ENCODE results near the gene NRBF2. TPM values are rescaled to one million over a fixed set of nuclear protein-coding genes. Genes with fewer than 3 reads are reported as not detected.
"Not testable (repeated sequence)": the region's sequence is repeated elsewhere in the genome, so short reads cannot be mapped to it uniquely, and the experiment has no call there.

NRBF2 gene
- total RNA-seq = 10 to 100 TPM; 21.3 to 26.9 TPM

- H3K4me3 Mint-ChIP-seq = peak within 1 kb of the TSS; percentile 83
- H3K36me3 Mint-ChIP-seq (ENCODE audit: low read depth) = peaks cover 11% of the 10 kb centered on the region
- peak; percentile 97 for DNase-seq
- peaks cover 4% of the 10 kb centered on the region for H3K27me3 Mint-ChIP-seq
- ChIA-PET POLR2A (interaction anchor here (1.0 kb wide), 1 partner anchor 39 kb away, joined by 4 read pairs; no protein-coding TSS in a partner anchor), CTCF (interaction anchor here (0.9 to 1.4 kb wide), 6 partner anchors 13 to 315 kb away, joined by 3 to 5 read pairs (median 3); no protein-coding TSS in a partner anchor)
- peak within 1 kb of the TSS; percentile 97 for H3K27ac Mint-ChIP-seq
- H3K4me1 Mint-ChIP-seq = peaks cover 43% of the 10 kb centered on the region
- peaks cover 19% of the 10 kb centered on the region for H3K9me3 Mint-ChIP-seq
Measured at GRCh38 chr10:63133056-63133820, at the start of gene NRBF2. Gene NRBF2 (plus strand): TSS chr10:63133328. CDS start chr10:63133471, 143 bp downstream.

GRCh38 chr10:63083406-63083805 is 49.7 kb upstream of the NRBF2 start:
- H3K9me3 Mint-ChIP-seq; H3K4me3 Mint-ChIP-seq; DNase-seq; H3K27ac Mint-ChIP-seq; H3K36me3 Mint-ChIP-seq (ENCODE audit: low read depth); H3K4me1 Mint-ChIP-seq: not testable (repeated sequence)
- POLR2A ChIA-PET = interaction anchor here (0.7 kb wide), 1 partner anchor 492 kb away, joined by 3 read pairs; no protein-coding TSS in a partner anchor
- peaks cover 16% of the 10 kb centered on the region for H3K27me3 Mint-ChIP-seq
- CTCF ChIA-PET = interaction anchor here (0.6 to 1.8 kb wide), 8 partner anchors 16 to 490 kb away, joined by 3 to 5 read pairs (median 4); no protein-coding TSS in a partner anchor

- Mint-ChIP-seq H3K4me1 (no peaks in the 10 kb centered on the region), H3K9me3 (no peaks in the 10 kb centered on the region), H3K36me3 (ENCODE audit: low read depth) (no peaks in the 10 kb centered on the region), H3K4me3 (no peak overlapping the region), H3K27me3 (peaks cover 16% of the 10 kb centered on the region), H3K27ac (no peak overlapping the region)
- peak; percentile 45 for DNase-seq
- ChIA-PET CTCF (interaction anchor here (0.6 to 1.8 kb wide), 6 partner anchors 19 to 490 kb away, joined by 3 to 5 read pairs (median 4); no protein-coding TSS in a partner anchor), POLR2A (interaction anchor here (0.7 kb wide), 1 partner anchor 493 kb away, joined by 3 read pairs; no protein-coding TSS in a partner anchor)
Measured at GRCh38 chr10:63083904-63084689, 49.0 kb upstream of the NRBF2 start.

GRCh38 chr10:63084690-63085382 is 48.3 kb upstream of the NRBF2 start:
- CTCF ChIA-PET = interaction anchor here (0.6 to 1.8 kb wide), 4 partner anchors 189 to 528 kb away, joined by 3 to 4 read pairs (median 4); no protein-coding TSS in a partner anchor
- no peak overlapping the region for H3K27ac Mint-ChIP-seq
- H3K9me3 Mint-ChIP-seq = no peaks in the 10 kb centered on the region
- no peak overlapping the region for H3K4me3 Mint-ChIP-seq
- H3K36me3 Mint-ChIP-seq (ENCODE audit: low read depth) = no peaks in the 10 kb centered on the region
- no peaks in the 10 kb centered on the region for H3K4me1 Mint-ChIP-seq
- POLR2A ChIA-PET = no interaction called here
- H3K27me3 Mint-ChIP-seq = peaks cover 12% of the 10 kb centered on the region
- no peak for DNase-seq

GRCh38 chr10:63093227-63093626 is 39.9 kb upstream of the NRBF2 start:
- Mint-ChIP-seq H3K9me3 (no peaks in the 10 kb centered on the region), H3K4me1 (no peaks in the 10 kb centered on the region), H3K27ac (no peak overlapping the region), H3K27me3 (peaks cover 3% of the 10 kb centered on the region), H3K36me3 (ENCODE audit: low read depth) (no peaks in the 10 kb centered on the region), H3K4me3 (no peak overlapping the region)
- ChIA-PET POLR2A (no interaction called here), CTCF (no interaction called here)
- no peak for DNase-seq

GRCh38 chr10:63094405-63094804 is 38.7 kb upstream of the NRBF2 start:
- no peaks in the 10 kb centered on the region for H3K4me1 Mint-ChIP-seq
- DNase-seq = no peak
- peaks cover 3% of the 10 kb centered on the region for H3K27me3 Mint-ChIP-seq
- ChIA-PET CTCF (no interaction called here), POLR2A (no interaction called here)
- H3K36me3 Mint-ChIP-seq (ENCODE audit: low read depth) = no peaks in the 10 kb centered on the region
- no peak overlapping the region for H3K27ac Mint-ChIP-seq
- H3K9me3 Mint-ChIP-seq = no peaks in the 10 kb centered on the region
- H3K4me3 Mint-ChIP-seq = no peak overlapping the region

GRCh38 chr10:63094881-63095280 is 38.2 kb upstream of the NRBF2 start:
- ChIA-PET POLR2A (no interaction called here), CTCF (interaction anchor here (0.6 kb wide), 1 partner anchor 76 kb away, joined by 3 read pairs; no protein-coding TSS in a partner anchor)
- Mint-ChIP-seq H3K27me3 (peaks cover 6% of the 10 kb centered on the region), H3K9me3 (no peaks in the 10 kb centered on the region), H3K27ac (no peak overlapping the region), H3K4me1 (no peaks in the 10 kb centered on the region), H3K36me3 (ENCODE audit: low read depth) (no peaks in the 10 kb centered on the region), H3K4me3 (no peak overlapping the region)
- DNase-seq = no peak

GRCh38 chr10:63099734-63100133 is 33.4 kb upstream of the NRBF2 start:
- no peak for DNase-seq
- H3K27me3 Mint-ChIP-seq = peaks cover 10% of the 10 kb centered on the region
- CTCF ChIA-PET = interaction anchor here (0.6 to 0.7 kb wide), 3 partner anchors 50 to 558 kb away, joined by 3 to 4 read pairs (median 4); no protein-coding TSS in a partner anchor
- H3K36me3 Mint-ChIP-seq (ENCODE audit: low read depth) = no peaks in the 10 kb centered on the region
- H3K4me3 Mint-ChIP-seq = no peak overlapping the region
- H3K27ac Mint-ChIP-seq = no peak overlapping the region
- no peaks in the 10 kb centered on the region for H3K9me3 Mint-ChIP-seq
- POLR2A ChIA-PET = no interaction called here
- peaks cover 4% of the 10 kb centered on the region for H3K4me1 Mint-ChIP-seq

GRCh38 chr10:63101091-63101490 is 32.0 kb upstream of the NRBF2 start:
- H3K27ac Mint-ChIP-seq; H3K36me3 Mint-ChIP-seq (ENCODE audit: low read depth); CTCF ChIA-PET; H3K4me1 Mint-ChIP-seq; H3K9me3 Mint-ChIP-seq; H3K27me3 Mint-ChIP-seq; DNase-seq; POLR2A ChIA-PET; H3K4me3 Mint-ChIP-seq: not testable (repeated sequence)

GRCh38 chr10:63102279-63102883 is 30.7 kb upstream of the NRBF2 start:
- H3K27me3 Mint-ChIP-seq; H3K9me3 Mint-ChIP-seq; H3K4me3 Mint-ChIP-seq; POLR2A ChIA-PET; H3K36me3 Mint-ChIP-seq (ENCODE audit: low read depth); DNase-seq; H3K27ac Mint-ChIP-seq; H3K4me1 Mint-ChIP-seq: not testable (repeated sequence)
- CTCF ChIA-PET = interaction anchor here (0.7 kb wide), 1 partner anchor 21 kb away, joined by 3 read pairs; no protein-coding TSS in a partner anchor

GRCh38 chr10:63103178-63103577 is 29.9 kb upstream of the NRBF2 start:
- H3K9me3 Mint-ChIP-seq; H3K27ac Mint-ChIP-seq; H3K36me3 Mint-ChIP-seq (ENCODE audit: low read depth); H3K27me3 Mint-ChIP-seq; H3K4me3 Mint-ChIP-seq; DNase-seq; CTCF ChIA-PET; POLR2A ChIA-PET; H3K4me1 Mint-ChIP-seq: not testable (repeated sequence)

GRCh38 chr10:63103971-63104409 is 29.1 kb upstream of the NRBF2 start:
- peaks cover 4% of the 10 kb centered on the region for H3K4me1 Mint-ChIP-seq
- H3K4me3 Mint-ChIP-seq = no peak overlapping the region
- peaks cover 9% of the 10 kb centered on the region for H3K27me3 Mint-ChIP-seq
- ChIA-PET CTCF (interaction anchor here (0.6 kb wide), 2 partner anchors 27 to 29 kb away, joined by 3 read pairs; partner anchors contain the start of gene NRBF2), POLR2A (interaction anchor here (0.6 kb wide), 1 partner anchor 30 kb away, joined by 3 read pairs; no protein-coding TSS in a partner anchor)
- DNase-seq = no peak
- no peaks in the 10 kb centered on the region for H3K9me3 Mint-ChIP-seq
- H3K27ac Mint-ChIP-seq = no peak overlapping the region
- H3K36me3 Mint-ChIP-seq (ENCODE audit: low read depth) = no peaks in the 10 kb centered on the region
